Astrocyte (in vitro differentiated cells and primary cell): ENCODE results near the gene KCNMA1. TPM values are rescaled to one million over a fixed set of nuclear protein-coding genes. Genes with fewer than 3 reads are reported as not detected.

Source experiments
- DNase-seq: peaks from one replicate; pipeline ENCODE4 v3.0.0-alpha.2; 2010; ENCODE audit warnings: low read depth
- FAIRE-seq: peaks from 2 replicates; lab custom pipeline; 2011; peaks lifted over from hg19 to GRCh38; lab: Jason Lieb, UNC
- H2AFZ ChIP-seq: 2 replicates; pipeline ENCODE4 v1.6.0; 2012; ENCODE audit warnings: low read depth, low read length, inconsistent platforms
- H3K27ac ChIP-seq: 2 replicates; pipeline ENCODE4 v1.5.1; 2011; ENCODE audit warnings: low read depth, low read length, inconsistent platforms
- H3K27me3 ChIP-seq: 2 replicates; pipeline ENCODE4 v1.6.0; 2011; ENCODE audit warnings: low read length, inconsistent platforms; ENCODE audit not compliant: insufficient read depth
- H3K36me3 ChIP-seq: 2 replicates; pipeline ENCODE4 v1.5.1; 2011; ENCODE audit warnings: low read length, inconsistent platforms; ENCODE audit not compliant: insufficient read depth
- H3K4me1 ChIP-seq: 2 replicates; pipeline ENCODE4 v1.5.1; 2011; ENCODE audit warnings: low read length, inconsistent platforms; ENCODE audit not compliant: insufficient read depth
- H3K4me2 ChIP-seq: 2 replicates; pipeline ENCODE4 v1.6.0; 2012; ENCODE audit warnings: low read length, inconsistent platforms
- H3K4me3 ChIP-seq: 2 replicates; pipeline ENCODE4 v1.5.1; 2011; ENCODE audit warnings: low read depth, mild to moderate bottlenecking, low read length, inconsistent platforms; ENCODE audit not compliant: insufficient read depth
- H3K79me2 ChIP-seq: 2 replicates; pipeline ENCODE4 v1.6.0; 2012; ENCODE audit warnings: mild to moderate bottlenecking, low read length, inconsistent platforms; ENCODE audit not compliant: insufficient read depth
- H3K9ac ChIP-seq: 2 replicates; pipeline ENCODE4 v1.6.0; 2012; ENCODE audit warnings: mild to moderate bottlenecking, low read length, inconsistent platforms
- H3K9me3 ChIP-seq: 2 replicates; pipeline ENCODE4 v1.5.1; 2012; ENCODE audit warnings: low read depth, mild to moderate bottlenecking, low read length, inconsistent platforms; ENCODE audit not compliant: insufficient read depth
- H4K20me1 ChIP-seq: 2 replicates; pipeline ENCODE4 v1.6.0; 2012; ENCODE audit warnings: low read length, inconsistent platforms; ENCODE audit not compliant: insufficient read depth
- H3K27ac Mint-ChIP-seq: one replicate; pipeline ENCODE4 v1.8.0; 2021; ENCODE audit warnings: mild to moderate bottlenecking, mixed read lengths; ENCODE audit not compliant: unreplicated experiment
- H3K27me3 Mint-ChIP-seq: one replicate; pipeline ENCODE4 v1.8.0; 2021; ENCODE audit warnings: low read depth, mixed read lengths; ENCODE audit not compliant: unreplicated experiment
- H3K36me3 Mint-ChIP-seq: one replicate; pipeline ENCODE4 v1.8.0; 2021; ENCODE audit warnings: low read depth, mixed read lengths; ENCODE audit not compliant: unreplicated experiment
- H3K4me1 Mint-ChIP-seq: one replicate; pipeline ENCODE4 v1.8.0; 2021; ENCODE audit warnings: low read depth, mixed read lengths; ENCODE audit not compliant: unreplicated experiment
- H3K4me3 Mint-ChIP-seq: one replicate; pipeline ENCODE4 v1.8.0; 2021; ENCODE audit warnings: mild to moderate bottlenecking, moderate library complexity, mixed read lengths; ENCODE audit not compliant: unreplicated experiment
- H3K9me3 Mint-ChIP-seq: one replicate; pipeline ENCODE4 v1.8.0; 2021; ENCODE audit warnings: mild to moderate bottlenecking, mixed read lengths; ENCODE audit not compliant: unreplicated experiment
- CTCF ChIP-seq: IDR thresholded peaks from 2 replicates; pipeline ENCODE4 v1.5.1; 2011; ENCODE audit warnings: low read depth, mild to moderate bottlenecking, inconsistent platforms, low read length, moderate library complexity; ENCODE audit not compliant: insufficient read depth
- EZH2 ChIP-seq: IDR thresholded peaks from 2 replicates; pipeline ENCODE4 v1.6.1; 2012; ENCODE audit warnings: mild to moderate bottlenecking, low read length, inconsistent platforms; ENCODE audit not compliant: insufficient read depth
- total RNA-seq: library from RNA; stranded (reverse); gene quantifications from 2 replicates; pipeline ENCODE4 v1.2.1, GENCODE V29; 2021

KCNMA1 gene
- total RNA-seq, 1 donor from 2014 or later = 45.8 TPM

GRCh38 chr10:77630507-77630848, 7.1 kb downstream of the KCNMA1 start:
- FAIRE-seq (no peak), DNase-seq (no peak)
- Mint-ChIP-seq H3K9me3 (no peaks in the 10 kb centered on the region), H3K36me3 (peaks cover 3% of the 10 kb centered on the region), H3K4me1 (peaks cover 25% of the 10 kb centered on the region), H3K27ac (no peak overlapping the region), H3K4me3 (no peak overlapping the region), H3K27me3 (no peaks in the 10 kb centered on the region)
- Histone ChIP-seq H2AFZ (no peak overlapping the region), H3K4me3 (no peak overlapping the region), H3K27me3 (no peaks in the 10 kb centered on the region), H3K4me1 (peaks cover 15% of the 10 kb centered on the region), H3K9me3 (no peaks in the 10 kb centered on the region), H3K79me2 (peaks cover 73% of the 10 kb centered on the region), H3K4me2 (peak overlapping the region; percentile 30), H4K20me1 (peaks cover 15% of the 10 kb centered on the region), H3K36me3 (no peaks in the 10 kb centered on the region), H3K27ac (no peak overlapping the region), H3K9ac (no peak overlapping the region)
- TF ChIP-seq EZH2 (no peak), CTCF (no peak)

GRCh38 chr10:77629775-77630506, 7.7 kb downstream of the KCNMA1 start:
- no peak for TF ChIP-seq EZH2
- no peak for TF ChIP-seq CTCF
- no peak overlapping the region for H3K27ac ChIP-seq
- peaks cover 10% of the 10 kb centered on the region for H4K20me1 ChIP-seq
- FAIRE-seq = no peak
- peaks cover 22% of the 10 kb centered on the region for H3K4me1 Mint-ChIP-seq
- no peaks in the 10 kb centered on the region for H3K9me3 ChIP-seq
- peak overlapping the region; percentile 27 for H3K27ac Mint-ChIP-seq
- H3K36me3 Mint-ChIP-seq = peaks cover 3% of the 10 kb centered on the region
- no peak overlapping the region for H3K4me3 ChIP-seq
- no peaks in the 10 kb centered on the region for H3K9me3 Mint-ChIP-seq
- H3K4me2 ChIP-seq = peak overlapping the region; percentile 30
- no peak overlapping the region for H3K9ac ChIP-seq
- H3K27me3 Mint-ChIP-seq = no peaks in the 10 kb centered on the region
- no peak overlapping the region for H2AFZ ChIP-seq
- peaks cover 9% of the 10 kb centered on the region for H3K4me1 ChIP-seq
- H3K27me3 ChIP-seq = no peaks in the 10 kb centered on the region
- H3K36me3 ChIP-seq = no peaks in the 10 kb centered on the region
- DNase-seq = no peak
- no peak overlapping the region for H3K4me3 Mint-ChIP-seq
- H3K79me2 ChIP-seq = peaks cover 70% of the 10 kb centered on the region
